HG03103 (cell line): ENCODE measurements around the gene THEM5.

ENCODE experiments used
- ATAC-seq: cut with Tn5 transposase; IDR thresholded peaks from one replicate; pipeline ENCODE4 v1.9.1; 2021; ENCODE audit warnings: low read depth; ENCODE audit not compliant: unreplicated experiment

THEM5 gene

DNA sequence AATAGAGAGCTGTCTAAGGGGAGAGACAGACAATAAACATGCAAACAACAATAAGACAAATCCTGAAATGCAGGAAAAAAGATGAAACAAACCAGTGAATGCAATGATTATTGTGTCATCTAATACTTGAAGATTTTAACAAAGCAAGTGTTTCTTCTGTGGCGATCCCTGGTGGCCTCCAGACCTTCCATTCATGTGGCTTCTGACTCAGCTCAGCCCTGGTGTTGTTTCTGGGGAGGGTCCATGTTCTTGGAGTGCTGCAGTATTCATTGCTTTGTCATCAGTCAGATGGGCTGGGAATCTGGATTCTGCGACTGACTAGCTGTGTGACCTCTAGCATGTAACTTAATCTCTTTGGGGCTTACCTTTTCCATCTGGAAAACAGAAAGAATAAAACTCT lies 12.4 kb downstream of the THEM5 start:
- no peak for ATAC-seq

DNA sequence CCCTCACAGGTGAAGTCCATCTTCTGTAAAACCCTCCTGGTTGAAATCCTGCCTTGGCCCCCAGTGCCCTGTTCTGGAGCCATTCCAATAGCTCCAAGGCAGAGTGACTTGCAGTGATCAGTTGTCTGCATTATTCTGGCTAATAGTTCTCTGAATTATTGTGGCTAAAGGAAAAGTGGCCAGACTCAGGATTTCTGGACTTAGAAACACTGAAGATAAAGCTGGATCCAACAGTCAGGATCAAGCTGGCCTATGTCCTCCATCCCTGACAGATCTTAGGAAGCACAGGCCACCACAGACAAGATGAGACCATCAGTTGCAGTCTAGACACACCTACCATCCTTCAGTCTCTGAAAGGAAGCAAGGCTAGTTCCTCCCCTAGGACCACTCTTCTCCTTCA lies 13.1 kb downstream of the THEM5 start:
- ATAC-seq, result no peak

DNA sequence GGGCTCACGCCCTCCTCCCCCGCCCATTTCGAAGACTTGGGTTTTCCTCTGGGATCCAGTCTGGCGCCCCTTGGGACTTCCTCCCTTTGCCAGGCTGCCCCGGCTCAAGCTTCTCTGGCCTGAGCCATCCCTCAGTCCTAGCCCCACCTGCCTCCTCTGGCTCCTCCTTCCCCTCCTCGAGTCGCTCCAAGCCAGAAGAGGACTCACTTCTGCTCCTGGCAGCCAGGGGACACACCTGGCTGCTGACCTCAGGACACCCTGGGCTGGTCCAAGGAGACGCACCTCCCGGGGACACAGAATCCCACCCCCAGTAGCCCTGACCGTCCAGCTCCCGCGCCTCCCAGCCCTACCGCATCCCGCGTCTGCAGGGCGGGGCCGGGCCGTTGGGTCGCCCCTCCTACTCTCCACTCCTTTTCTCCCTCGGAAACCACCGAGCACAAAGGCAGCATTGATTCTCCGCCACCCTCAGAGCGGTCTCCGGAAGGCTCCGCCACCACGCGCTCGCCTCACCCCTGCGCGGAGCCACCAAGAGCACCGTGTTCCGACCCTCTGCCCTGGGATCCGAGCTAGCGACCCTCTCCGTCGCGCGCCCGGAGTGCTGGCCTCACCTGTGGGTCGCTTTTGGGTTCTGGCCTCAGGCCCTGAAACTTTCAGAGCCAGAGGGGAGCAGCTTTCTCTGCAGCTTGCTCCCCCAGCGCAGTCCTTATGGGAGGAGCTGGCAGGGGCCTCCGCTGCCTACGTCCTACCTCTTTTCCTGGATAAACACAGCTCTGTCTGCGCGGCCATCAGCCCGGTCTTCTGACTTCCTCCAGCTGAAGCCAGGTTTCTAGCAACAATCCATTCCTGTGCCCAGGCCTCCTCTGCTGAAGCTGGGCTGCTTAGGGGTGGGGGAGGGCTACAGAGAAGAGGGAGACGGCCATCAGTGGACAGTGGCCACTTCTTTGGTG lies 13.8 kb downstream of the THEM5 start, which contains the start of gene C2CD4D:
Gene C2CD4D (minus strand): TSS at position 364 of the 947 bp plus-strand sequence. CDS start 831 bp downstream, outside the sequence.
- no peak for ATAC-seq

DNA sequence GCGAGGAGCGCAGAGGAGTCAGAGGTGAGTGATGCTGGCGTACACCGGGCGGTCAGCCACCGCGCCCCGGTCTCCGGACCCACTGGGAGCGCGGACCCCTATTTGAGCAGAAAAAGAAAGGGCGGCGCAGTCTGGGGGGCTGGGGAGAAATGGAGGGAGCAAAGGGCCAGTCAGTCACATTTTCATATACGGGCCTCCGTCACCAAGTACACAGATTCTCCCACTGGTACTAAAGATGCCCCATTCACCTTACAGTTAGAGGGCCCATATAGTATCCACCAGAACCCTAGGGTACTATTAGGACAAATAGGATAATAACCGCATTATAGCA lies 14.5 kb downstream of the THEM5 start:
- ATAC-seq, result no peak

DNA sequence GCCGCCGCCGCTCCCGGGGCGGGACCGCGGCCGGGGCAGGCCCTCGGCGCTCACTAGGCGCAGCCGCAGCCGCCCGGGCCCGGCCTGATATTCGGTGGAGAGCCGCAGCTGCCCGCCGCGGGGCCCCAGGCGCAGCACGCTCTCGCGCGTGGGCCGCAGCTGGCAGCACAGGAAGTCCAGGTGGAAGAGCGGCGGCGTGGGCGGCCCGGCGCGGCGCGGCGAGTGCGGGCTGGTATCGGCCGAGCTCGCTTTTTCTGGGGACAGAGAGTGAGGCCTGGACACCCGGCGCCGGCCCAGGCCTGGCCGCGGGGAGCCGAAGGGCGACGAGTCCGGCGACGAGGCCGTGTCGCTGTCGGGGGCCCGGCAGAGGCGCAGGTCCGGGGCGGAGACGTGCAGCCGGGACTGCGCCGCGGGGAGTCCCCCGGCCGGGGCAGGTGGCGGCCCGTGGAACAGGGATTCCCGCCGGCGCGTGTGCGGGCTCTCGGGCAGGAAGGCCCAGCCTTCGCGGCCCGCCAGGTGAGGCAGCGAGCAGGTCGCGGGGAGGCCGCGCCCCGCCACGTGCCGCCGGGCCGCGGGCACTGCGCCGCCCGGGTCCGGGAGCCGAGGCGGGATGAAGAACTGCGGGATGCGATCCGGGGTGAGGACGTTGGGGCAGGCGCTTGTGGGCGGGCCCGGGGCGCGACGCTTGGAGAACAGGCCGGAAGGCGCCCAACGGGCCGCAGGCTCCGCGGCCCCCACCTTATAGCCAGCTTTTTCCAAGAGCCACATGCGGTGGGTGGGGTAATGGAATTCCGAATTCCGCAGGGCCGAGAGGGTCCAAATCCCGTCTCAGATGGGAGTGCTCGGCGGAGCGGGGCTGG lies 15.1 kb downstream of the THEM5 start:
- no peak for ATAC-seq

DNA sequence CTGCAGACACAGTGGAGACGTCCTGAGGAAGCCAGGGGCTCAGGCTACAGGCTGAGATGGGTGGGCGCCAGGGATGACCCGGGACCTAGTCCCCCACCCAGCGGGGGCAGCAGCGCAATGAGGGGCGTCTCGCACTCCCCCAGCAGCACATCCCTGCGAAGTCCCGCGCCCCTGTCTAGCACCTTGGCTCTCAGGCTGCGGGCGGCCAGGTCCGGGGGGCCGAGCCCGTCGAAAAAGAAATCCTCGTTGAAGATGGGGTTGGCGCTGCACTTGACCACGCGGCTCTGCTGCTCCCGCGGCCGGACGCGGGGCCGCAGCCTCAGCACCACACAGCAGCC lies 15.7 kb downstream of the THEM5 start:
- no peak for ATAC-seq

DNA sequence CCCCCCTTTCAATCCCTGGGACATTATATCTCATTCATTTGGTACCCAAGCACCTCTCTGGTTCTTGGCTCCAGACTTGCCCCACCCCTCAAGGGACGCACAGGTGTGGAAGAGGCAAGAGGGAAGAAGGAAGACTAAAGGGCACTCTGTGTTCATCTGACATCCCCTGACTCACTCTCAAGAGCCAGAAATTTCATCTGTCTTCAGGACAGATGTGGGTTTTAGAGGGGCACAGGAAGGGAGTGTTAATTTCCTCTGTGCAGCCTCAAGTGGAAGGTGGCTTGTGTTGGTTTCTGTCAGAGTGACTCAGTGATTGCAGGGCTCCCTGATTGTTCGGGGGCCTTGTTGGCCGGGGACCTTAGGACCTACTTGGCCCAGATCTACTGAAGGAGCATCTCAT lies 16.3 kb downstream of the THEM5 start:
- no peak for ATAC-seq

DNA sequence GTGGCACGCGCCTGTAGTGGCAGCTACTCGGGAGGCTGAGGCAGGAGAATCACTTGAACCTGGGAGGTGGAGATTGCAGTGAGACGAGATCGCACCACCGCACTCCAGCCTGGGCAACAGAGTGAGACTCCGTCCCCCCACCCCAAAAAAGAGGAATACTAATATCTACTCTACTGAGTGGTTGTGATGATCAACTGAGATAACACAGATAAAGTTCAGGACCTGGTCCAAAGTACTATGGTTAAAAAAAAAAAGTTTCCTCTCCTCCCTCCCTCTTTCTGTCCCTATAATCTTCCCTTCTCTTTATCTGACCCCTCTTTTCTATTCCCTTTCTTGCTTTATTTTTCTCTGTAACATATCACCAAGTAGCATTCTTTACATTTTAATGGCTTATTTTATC lies 17.9 kb downstream of the THEM5 start:
- ATAC-seq, result no peak

DNA sequence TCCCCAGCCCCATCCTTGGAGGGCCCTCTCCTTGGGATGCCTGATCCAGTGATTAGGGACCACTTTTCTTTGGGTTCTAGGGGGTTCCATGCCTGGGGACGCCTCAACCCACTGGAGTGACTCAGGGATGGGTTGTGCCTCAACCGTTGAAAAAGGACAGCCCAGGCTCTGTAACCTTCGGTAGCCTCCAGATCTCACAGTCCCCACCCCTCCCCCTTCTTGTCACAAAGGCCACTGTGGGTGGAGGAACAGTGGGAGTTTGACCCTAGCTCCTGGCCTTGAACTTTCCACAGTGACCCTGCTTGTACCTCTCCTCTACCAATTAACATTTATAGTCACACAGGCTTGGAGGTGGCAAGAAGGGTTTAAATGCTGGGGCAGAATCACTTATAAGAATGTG lies 19.3 kb downstream of the THEM5 start:
- no peak for ATAC-seq

DNA sequence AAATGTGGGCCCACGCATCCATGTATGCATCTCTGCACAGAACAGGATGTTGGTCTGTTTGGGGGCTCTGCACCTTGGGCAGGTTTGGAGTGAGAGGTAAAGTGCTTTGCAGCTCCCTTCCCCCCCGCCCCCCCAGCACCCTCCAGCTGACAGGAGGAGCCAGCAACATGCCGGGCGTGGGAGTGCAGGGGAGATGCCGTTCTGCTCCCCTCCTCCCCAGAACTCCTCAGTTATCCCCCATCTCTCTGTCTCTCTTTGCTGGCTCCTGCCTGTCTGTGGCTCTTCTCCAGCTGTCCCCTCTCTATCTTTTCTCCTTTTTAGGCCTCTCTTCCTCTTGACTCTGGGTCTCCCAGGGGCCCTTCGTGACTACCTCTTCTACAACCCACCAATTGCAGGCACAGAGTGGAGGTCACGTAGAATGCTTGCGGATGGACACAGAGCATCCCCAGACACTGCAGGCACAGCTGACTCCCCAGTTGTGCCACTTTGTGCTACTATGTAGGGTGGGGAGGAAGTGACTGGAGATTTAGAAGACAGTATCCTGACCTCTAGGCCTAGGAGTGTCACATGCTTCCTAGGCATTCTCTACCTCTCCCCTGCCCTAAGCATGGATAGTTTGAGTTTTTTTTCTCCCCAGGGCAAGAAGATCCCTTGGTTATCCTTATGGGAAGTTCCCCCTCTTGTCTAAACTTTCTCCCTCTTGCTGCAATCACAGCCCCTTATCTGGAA lies 20.2 kb downstream of the THEM5 start:
- ATAC-seq, result no peak

DNA sequence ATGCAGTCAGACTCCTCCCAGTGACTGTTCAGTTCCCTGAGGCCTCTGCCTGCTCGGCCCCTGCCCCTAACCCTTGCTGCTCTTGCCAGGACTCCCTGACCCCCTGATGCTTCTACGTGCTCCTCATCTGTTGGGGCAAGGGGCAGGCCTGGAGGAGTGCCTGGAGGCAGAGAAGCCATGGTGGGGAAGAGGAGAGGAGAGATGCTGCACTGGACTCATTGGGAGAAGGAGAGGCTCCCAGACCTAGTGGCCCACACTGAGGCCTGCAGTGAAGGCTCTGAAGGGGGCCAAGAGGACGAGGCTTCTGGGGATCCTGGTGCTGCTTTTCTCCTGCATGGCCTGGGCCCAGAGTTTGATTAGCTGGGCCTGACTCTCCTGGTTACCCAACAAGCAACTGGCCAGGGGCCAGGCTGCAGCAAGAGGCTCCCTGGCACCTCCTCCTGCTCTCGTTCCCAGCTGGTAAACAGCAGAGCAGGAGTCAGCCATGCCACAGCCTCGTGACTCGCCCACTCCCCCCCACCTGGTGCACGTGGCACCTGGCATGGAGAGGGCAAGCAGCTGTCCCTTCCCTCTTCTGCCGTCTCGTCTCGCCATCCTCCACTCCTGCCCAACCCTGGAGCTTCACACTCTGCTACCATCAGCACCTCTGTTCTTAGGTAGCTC lies 21.1 kb downstream of the THEM5 start:
- no peak for ATAC-seq

DNA sequence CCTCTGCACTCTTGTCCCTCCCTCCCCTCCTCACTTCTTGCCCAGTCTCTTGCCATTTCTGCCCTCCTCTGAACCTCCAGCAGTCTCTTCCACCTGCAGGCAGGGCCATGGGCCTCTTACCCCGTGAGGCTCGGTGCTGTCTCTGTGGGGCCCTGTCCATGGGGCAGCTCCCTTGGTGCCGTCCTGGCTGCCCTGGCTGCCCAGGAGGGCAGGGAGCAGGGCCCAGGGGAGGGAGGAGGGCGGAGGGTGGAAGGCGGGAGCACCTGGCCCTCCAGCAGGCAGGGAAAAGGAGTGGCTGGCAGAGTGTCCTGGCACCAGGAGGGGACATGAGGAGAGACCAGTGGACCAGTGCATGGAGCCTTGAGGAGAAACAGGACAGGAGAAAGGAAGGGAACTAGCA lies 21.9 kb downstream of the THEM5 start, which contains the start of gene RORC:
Gene RORC (minus strand): TSS at position 198 of the 400 bp plus-strand sequence. CDS start 38 bp downstream, at position 160.
- no peak for ATAC-seq

DNA sequence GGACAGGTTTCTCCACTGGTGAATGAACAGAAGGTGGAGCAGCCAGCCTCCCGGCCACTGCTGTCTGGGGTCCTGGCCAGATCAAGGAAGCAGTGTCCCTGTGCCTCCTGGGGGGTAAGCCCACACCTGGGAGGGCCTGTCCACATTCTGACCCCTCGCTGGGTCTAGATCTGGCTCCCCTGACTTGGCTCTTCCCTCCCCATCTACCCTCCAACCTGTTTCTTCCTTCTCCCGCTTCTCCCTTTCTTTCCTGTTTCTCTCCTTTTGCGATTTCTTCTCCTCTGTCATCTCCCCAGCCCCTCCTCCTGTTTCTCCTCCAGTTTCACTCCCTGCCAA lies 22.3 kb downstream of the THEM5 start:
- no peak for ATAC-seq

DNA sequence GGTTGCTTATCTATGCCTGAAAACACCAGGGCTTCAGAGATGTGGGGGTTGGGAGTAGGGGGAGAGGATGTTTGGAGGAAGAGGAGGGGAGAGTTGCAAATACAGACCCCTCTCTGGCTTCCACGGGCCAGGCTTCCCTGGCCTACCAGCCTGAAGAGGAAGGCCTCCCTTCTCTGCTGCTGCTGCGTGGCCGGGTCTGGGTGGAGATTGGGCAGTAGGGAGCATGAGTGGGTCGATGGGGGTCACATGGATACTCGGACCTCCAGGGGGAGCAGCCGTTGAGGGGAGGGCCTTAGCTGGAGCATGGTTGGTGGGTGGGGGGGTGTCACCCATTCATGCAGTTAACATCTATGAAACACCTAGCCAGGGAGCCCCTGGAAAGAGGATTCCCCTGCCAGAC lies 23.5 kb downstream of the THEM5 start:
- no peak for ATAC-seq

DNA sequence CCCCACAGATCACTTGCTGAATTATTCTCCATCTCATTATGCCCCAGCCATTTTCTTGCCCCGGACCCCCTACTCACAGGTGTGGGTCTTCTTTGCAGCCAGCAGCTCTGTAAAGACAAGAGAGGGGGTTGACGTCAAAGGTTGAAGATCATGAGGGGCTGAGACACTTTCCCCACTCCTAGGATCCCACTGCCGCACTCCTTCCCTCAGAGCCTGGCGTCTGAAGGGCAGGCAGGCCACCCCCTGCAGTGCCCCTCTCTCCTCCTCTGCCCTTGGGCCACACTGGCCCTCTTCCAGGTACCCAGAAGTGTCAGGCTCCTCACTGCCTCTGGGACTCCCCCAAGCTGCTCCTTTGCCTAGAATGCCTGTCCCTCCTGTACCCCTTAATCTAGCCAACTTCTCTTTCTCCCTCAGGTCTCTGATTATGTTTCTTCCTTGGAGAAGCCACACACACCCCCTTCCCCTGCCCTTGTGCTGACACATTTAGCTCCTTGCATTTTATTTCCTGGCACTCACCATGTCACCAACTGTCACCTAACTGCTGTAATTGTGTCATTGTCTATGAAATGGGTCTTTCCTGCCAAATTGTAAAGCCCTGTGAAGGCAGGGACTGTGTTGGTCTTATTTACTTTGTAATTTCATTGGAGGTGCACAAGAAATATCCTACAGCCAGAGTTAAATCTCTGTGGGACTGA lies 24.0 kb downstream of the THEM5 start:
- no peak for ATAC-seq

DNA sequence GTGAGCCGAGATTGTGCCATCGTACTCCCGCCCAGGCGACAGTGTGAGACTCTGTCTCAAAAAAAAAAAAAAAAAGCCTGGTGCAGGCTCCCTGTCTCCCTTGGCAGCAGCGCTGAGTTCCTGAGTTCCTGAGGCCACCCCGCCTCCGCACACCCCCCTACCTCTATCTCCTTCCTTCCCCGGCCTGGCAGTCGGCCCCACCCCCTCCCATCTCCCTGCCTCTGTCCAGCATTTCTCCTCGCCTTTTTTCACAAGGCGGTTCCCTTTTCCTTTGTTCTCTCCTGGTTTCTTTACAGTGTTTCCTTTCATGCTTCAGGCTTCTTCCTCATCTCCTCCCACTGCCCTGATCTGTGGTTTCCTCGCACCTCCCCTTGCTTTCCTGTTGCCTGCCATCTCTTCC lies 24.6 kb downstream of the THEM5 start:
- ATAC-seq, result no peak

DNA sequence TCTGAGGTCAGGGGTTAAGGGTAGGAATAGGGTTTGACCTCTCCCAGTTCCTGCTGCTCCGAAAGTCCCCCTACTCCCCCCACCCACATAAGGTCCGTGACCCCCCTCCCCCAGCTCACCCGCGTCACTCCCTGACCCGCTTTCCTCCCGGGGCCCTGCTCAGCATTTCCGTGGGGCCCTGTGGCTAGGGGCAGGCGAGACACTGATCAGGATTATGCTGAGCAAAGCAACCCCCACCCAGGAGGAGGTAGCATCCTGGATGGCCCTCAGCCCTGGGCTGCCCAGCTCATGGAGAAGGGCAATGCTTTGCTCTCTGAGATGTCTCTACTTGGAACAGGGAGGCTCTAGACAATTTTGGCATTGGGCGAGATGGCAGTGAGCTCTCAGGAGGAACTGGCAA lies 25.7 kb downstream of the THEM5 start:
- ATAC-seq, result no peak

DNA sequence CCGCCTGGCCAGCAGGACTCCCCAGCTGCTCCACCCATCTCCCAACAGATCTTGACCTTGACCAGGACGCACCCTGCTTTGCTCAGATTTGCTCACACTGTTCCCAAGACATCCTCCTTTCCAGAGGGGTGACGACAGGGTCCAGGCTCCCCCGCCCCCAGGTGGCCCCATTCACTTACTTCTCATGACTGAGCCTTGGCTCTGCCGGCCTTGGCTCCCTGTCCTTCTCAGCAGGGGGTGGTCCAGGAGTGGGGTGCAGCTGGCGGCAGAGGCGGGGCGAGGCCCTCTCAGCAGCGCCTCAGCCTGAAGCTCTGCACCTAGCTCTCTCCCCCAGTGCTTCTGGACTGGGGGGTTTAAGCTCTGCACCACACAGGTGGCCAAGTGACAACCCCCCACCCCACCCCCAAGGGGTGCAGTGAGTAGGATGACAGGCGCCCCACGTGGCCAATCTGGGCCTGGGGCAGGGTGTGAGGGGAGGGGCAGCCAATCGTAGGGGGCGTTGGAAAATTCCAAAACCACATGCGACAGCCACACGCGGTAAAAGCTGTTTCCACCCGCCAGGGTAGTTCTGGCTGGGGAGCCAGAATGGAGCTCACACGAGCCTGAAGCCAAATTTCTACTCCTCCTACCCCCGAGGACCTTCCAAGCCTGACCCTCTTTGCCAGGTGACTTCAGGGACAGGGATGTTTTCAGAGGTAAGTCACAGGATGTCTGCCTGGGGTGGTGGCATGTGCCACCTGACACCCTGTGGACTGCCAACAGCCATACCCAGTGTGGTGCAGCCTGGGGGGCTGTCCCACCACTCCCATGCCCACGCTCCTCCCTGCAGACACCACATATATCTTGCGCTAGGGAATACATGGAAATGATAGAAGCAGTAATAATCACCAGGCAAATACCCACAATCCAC lies 27.5 kb downstream of the THEM5 start:
- ATAC-seq, result no peak

DNA sequence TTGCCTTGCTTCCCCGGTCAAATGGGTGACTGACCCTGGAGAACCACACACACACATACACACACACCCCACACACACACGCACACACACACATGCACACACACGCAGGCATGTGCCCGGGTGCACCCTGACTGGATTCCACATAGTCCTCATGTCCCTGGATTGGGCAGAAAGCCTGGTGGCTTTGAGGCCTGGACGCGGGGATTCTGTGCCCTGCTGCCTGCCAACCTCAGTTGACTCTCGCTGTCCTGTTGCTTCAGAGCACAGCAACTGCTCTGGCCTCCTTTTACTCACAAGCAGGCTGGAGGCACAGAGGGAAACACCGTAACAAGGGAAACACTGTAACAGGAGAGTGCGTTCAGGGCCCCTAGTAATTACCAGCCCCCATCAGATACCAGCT lies 28.3 kb downstream of the THEM5 start:
- no peak for ATAC-seq
